Measurements from ENCODE around the gene LCE3E.

GRCh38 chr1:152566681-152567080, at the start of gene LCE3E:
- TF ChIP-seq POLR2AphosphoS5 (IDR thresholded peaks at IDR 0.05; ENCODE audit: low read depth, low read length) (no peak), POLR2A (IDR thresholded peaks at IDR 0.05; ENCODE audit: low read depth, low read length) (no peak), TAF1 (IDR thresholded peaks at IDR 0.05; ENCODE audit: low read depth, low read length) (no peak), PAX5 (IDR thresholded peaks at IDR 0.05; ENCODE audit: insufficient read depth, low read length, severe bottlenecking) (no peak), POU2F2 (IDR thresholded peaks at IDR 0.05; ENCODE audit: low read depth, low read length) (no peak), SPI1 (IDR thresholded peaks at IDR 0.05; ENCODE audit: low read depth, low read length) (no peak)
